Panc1 (cell line): ENCODE measurements around the gene MYL9.

ENCODE experiments used
- CTCF ChIP-seq: fragments of 450-650 bp; IDR thresholded peaks from 2 replicates; pipeline ENCODE4 v1.5.1; 2017; ENCODE audit warnings: mild to moderate bottlenecking
- POLR2AphosphoS5 ChIP-seq: IDR thresholded peaks from 2 replicates; pipeline ENCODE4 v1.6.1; 2012; ENCODE audit warnings: mild to moderate bottlenecking, low read depth, low read length, moderate library complexity

- TF ChIP-seq CTCF (no peak), POLR2AphosphoS5 (no peak)
These were observed 28.6 kb downstream of the MYL9 start for GRCh38 chr20:36569847-36570429.
